Chondrocyte (in vitro differentiated cells): Measurements from ENCODE around the gene SRD5A1. TPM values are rescaled to one million over a fixed set of nuclear protein-coding genes. Genes with fewer than 3 reads are reported as not detected.

Experiments
- DNase-seq: peaks from one replicate; pipeline ENCODE4 v3.0.0; 2021; ENCODE audit warnings: mixed read lengths, low spot score
- H3K27ac Mint-ChIP-seq: one replicate; pipeline ENCODE4 v1.8.0; 2021; ENCODE audit warnings: mild to moderate bottlenecking, moderate library complexity, mixed read lengths; ENCODE audit not compliant: unreplicated experiment
- H3K27me3 Mint-ChIP-seq: 2 replicates; pipeline ENCODE4 v1.8.0; 2021; ENCODE audit warnings: low read depth, mixed read lengths
- H3K36me3 Mint-ChIP-seq: 2 replicates; pipeline ENCODE4 v1.8.0; 2021; ENCODE audit warnings: low read depth, mixed read lengths
- H3K4me1 Mint-ChIP-seq: 2 replicates; pipeline ENCODE4 v1.8.0; 2021; ENCODE audit warnings: low read depth, mild to moderate bottlenecking, mixed read lengths
- H3K4me3 Mint-ChIP-seq: one replicate; pipeline ENCODE4 v1.8.0; 2021; ENCODE audit warnings: mild to moderate bottlenecking, moderate library complexity, mixed read lengths; ENCODE audit not compliant: unreplicated experiment
- H3K9me3 Mint-ChIP-seq: 2 replicates; pipeline ENCODE4 v1.8.0; 2021; ENCODE audit warnings: low read depth, mixed read lengths
- CTCF ChIP-seq: fragments of 200-600 bp; sonication (generic); IDR thresholded peaks from 2 replicates; pipeline ENCODE4 v1.5.0; 2021; ENCODE audit warnings: antibody characterized with exemption, mild to moderate bottlenecking, moderate library complexity
- total RNA-seq: library from RNA; stranded (reverse); gene quantifications from 3 replicates; pipeline ENCODE4 v1.2.1, GENCODE V29; 2021

SRD5A1 gene
- total RNA-seq, 1 donor from 2014 or later, result 32.3 TPM

- no peak overlapping the region for H3K4me3 Mint-ChIP-seq
- no peak for DNase-seq
- no peak overlapping the region for H3K27ac Mint-ChIP-seq
- H3K4me1 Mint-ChIP-seq, result peaks cover 20% of the 10 kb centered on the region
- no peak for TF ChIP-seq CTCF
- peaks cover 17% of the 10 kb centered on the region for H3K27me3 Mint-ChIP-seq
- no peaks in the 10 kb centered on the region for H3K9me3 Mint-ChIP-seq
- peaks cover 3% of the 10 kb centered on the region for H3K36me3 Mint-ChIP-seq
Observed at GRCh38 chr5:6700074-6700684, 66.9 kb downstream of the SRD5A1 start.

DNA sequence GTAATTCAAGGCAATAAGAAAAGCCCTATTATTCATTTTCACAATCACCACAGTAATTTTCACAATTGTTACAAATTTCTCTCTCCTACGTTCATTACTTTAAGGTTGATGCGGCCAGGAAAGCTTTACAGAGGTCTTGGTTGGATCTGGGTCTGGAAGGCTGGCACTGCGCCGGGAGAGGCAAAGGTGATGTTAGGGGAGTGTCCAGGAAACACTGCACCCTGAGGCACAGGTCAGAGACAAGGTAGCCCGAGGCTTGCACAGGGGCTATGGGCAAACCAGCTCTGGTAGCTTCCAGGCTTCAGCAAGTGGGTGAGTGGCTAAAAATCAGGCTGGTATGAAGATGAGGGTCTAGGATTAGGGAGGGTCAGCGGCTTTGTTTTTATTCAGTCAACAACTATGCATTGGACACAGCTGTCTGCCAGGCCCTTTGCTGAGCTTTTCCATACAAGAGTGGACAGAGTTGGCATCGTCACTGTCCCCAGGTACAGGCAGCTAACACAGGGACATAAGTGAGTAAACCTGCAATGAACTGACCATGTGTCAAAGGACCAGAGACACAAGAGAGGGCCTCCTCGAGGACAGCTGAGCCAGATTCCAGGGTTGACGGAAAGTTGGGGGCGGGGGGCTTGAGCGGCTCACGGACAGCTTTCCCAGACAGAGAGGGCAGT lies 67.6 kb downstream of the SRD5A1 start:
- DNase-seq, result no peak
- no peak overlapping the region for H3K27ac Mint-ChIP-seq
- no peak for TF ChIP-seq CTCF
- H3K36me3 Mint-ChIP-seq, result peaks cover 3% of the 10 kb centered on the region
- H3K27me3 Mint-ChIP-seq, result peaks cover 17% of the 10 kb centered on the region
- H3K4me1 Mint-ChIP-seq, result peaks cover 27% of the 10 kb centered on the region
- H3K9me3 Mint-ChIP-seq, result no peaks in the 10 kb centered on the region
- no peak overlapping the region for H3K4me3 Mint-ChIP-seq

- Mint-ChIP-seq H3K27me3 (peaks cover 15% of the 10 kb centered on the region), H3K36me3 (peaks cover 3% of the 10 kb centered on the region), H3K27ac (no peak overlapping the region), H3K4me1 (peaks cover 33% of the 10 kb centered on the region), H3K4me3 (no peak overlapping the region), H3K9me3 (no peaks in the 10 kb centered on the region)
- no peak for DNase-seq
- TF ChIP-seq CTCF, result no peak
Observed at GRCh38 chr5:6701491-6701890, 68.3 kb downstream of the SRD5A1 start.

GRCh38 chr5:6702633-6703032 lies 69.4 kb downstream of the SRD5A1 start:
- peaks cover 42% of the 10 kb centered on the region for H3K4me1 Mint-ChIP-seq
- peaks cover 2% of the 10 kb centered on the region for H3K36me3 Mint-ChIP-seq

GRCh38 chr5:6703806-6704205 lies 70.6 kb downstream of the SRD5A1 start:
- no peaks in the 10 kb centered on the region for H3K9me3 Mint-ChIP-seq
- H3K27me3 Mint-ChIP-seq, result peaks cover 5% of the 10 kb centered on the region
- H3K4me1 Mint-ChIP-seq, result peaks cover 42% of the 10 kb centered on the region
- TF ChIP-seq CTCF, result no peak
- peaks cover 2% of the 10 kb centered on the region for H3K36me3 Mint-ChIP-seq
- no peak for DNase-seq
- H3K4me3 Mint-ChIP-seq, result peak overlapping the region; percentile 55
- H3K27ac Mint-ChIP-seq, result peak overlapping the region; percentile 96

More at GRCh38 chr5:6702633-6703032, 69.4 kb downstream of the SRD5A1 start:
- no peaks in the 10 kb centered on the region for H3K9me3 Mint-ChIP-seq
- TF ChIP-seq CTCF, result no peak
- no peak for DNase-seq
- no peak overlapping the region for H3K4me3 Mint-ChIP-seq
- no peak overlapping the region for H3K27ac Mint-ChIP-seq
- H3K27me3 Mint-ChIP-seq, result peaks cover 7% of the 10 kb centered on the region
